HG03442 (cell line): ENCODE measurements around the gene EFNB2.
A peak's percentile ranks its signal among the peaks of the same experiment; 100 is the strongest.

Experiments
- ATAC-seq: cut with Tn5 transposase; IDR thresholded peaks from one replicate; pipeline ENCODE4 v1.9.1; 2021; ENCODE audit warnings: mild to moderate bottlenecking, moderate library complexity; ENCODE audit not compliant: unreplicated experiment

The EFNB2 gene

DNA sequence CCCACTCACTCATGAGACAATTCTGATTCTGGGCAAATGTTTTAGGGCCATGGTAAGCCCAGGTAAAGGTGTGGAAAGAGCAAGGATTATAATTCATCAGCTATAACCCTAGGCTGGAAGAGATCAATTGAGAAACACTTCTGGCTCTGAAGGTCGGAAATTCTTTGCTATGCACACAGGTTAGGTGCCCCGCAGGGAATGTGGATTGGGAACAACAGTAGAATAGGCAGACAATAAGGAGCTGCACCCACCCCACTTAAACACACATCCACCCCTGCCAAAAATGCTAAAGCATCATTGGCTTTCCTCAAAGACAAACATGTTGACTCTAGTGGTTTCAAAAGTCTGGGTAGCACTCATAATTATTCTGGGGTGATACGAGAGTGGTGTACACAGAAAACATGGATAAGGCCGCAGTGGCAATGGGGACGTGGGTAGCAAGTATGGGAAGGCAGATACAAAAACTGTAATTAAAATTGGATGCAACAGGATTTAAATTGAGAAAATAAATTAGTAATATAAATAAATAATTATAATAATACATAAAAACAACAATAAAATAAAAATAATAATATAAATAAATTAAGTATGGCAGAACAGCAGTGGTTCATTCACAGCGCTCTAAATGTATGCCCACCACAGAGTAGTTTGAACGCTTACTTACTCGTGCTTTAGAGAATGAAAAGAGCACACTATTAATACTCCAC is 8.6 kb downstream of the EFNB2 start:
- ATAC-seq = no peak

DNA sequence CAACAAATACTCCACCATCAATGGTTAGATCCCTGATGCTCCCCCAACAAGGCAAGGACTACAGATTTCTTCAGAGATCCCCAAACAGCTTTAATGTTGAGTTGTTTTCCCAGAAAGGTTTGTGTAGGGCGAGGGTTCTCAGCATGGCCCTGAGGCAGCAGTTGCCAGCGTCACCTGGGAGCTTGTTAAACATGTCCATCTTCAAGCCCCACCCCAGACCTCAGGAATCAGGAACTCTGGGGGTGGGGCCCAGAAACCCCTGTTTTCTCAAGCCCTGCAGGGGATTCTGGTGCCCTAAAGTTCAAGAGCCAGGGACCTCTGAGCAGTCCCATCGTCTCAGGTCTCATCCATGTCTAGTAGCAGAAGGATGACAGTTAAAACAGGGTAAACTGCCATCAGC is 9.6 kb downstream of the EFNB2 start:
- no peak for ATAC-seq

DNA sequence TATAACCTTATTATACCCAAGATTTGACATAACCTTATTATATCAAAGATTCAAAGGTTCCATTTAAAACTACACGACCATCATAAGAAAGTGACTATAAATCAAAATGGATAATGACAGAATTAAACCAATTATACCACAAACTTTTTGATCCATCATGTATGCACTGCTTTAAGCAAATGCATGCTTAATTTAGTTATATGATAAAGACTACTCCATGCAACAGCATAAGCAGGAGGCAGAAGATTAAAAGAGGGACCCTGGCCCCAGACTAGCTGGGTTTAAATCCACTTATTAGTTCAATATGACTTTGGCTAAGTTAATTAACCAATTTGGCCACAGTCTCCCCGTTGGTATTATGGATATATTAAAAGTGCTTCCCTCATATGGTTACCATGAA is 11.4 kb downstream of the EFNB2 start:
- ATAC-seq = no peak

DNA sequence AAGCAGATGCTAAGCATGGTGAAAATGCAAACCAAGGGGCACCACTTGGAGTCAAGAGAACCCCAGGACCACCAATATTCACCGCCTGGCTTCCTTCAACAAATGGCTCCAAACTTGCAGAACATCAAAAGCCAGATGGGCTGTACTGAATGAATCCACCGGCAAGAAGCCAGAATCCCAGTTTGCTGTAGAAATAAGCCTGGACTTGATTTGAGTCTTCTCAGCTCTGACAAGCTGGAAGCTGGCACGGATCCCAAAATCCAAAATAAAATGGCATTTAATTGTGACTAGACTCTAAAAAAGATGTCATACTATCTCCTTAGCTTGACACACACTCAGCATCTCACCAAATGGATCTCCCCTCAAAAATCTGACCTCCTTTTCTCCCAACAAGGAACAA is 11.9 kb downstream of the EFNB2 start:
- no peak for ATAC-seq

DNA sequence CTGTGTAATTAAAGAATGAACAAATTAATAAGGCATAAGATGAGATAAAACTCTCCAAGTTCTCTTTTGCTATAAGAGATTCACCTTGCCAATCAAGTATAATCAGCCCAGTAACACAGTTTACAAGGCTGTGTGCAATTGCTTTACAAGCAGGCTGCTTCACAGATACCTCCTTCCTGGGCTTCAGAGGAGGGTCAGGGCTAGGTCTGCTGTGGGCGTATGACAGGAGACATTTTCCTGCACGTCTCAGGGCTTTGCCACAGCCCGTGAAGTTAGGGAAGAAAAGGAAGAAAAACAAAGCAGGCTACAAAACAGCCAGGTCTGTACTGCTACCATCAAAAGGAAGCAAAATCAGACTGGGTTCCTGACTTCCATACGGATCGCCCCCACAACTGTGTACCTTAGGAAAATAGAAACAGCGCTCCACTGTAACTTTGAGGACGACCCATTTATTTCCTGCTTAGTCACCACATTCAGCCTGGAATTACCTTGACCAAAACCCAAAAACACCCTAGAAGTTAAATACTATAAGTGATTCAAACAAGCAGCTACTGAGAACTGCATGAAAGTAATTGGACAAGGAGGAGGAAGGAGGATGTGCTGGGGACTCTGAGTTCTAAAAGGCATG is 12.4 kb downstream of the EFNB2 start:
- no peak for ATAC-seq

DNA sequence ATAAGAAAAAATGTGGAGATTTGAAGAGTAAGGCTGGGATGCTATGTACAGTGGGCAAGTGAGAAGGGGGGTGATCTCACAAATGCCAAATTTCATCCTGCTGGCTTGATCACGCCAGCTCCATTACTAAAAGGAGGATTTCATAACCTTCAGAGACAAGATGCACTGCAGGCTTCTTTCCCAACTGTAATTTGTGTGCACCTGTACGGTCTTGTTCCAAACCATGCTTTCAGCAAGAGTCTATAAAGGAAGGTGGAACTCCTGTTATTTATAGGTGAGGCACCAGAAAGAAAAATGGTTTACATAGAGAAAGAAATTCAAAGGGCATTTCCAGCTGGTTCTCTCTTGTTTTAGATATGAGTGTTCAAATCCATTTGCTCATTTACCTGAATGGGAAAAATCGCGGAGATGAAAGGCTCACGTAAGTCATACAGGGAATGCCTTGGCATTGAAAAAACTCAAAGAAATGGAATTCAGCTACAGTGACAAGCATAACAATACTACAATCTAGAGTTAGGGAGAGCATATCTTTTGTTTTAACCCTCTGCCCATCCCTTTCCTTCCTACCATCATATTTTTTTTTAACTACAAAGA is 13.3 kb downstream of the EFNB2 start:
- ATAC-seq = no peak

DNA sequence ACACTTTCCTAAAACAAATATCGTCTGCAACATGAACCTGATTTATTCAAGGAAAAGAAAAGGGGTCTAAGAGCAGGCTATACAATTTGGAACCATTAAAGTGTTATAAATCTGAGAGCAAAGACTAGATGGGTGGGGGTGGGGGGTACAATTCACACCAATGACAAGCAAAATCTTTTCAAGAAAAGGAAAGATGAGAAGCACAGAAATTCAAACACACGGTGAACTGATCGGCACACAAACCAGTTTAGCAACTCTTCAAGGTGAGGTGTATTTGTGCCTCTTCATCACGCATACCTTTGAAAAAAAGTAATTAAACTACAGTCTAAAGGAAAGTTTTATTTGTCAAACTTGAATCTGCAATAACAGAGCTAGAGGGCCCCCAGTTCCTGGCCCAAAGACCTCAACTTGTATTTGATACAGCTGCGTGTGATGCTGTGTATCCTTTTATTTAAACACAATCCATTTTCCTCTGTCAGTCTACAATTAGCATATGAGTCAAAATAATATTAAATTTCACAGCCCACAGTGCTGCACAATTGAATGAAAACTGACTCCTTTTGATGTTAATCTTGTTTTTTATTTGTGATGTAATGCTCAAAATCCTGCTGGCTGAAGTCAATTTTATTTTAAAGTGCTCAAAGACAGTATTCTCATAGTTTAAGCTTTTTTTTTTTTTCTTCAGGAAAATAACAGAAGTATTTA is 14.2 kb downstream of the EFNB2 start:
- no peak for ATAC-seq

DNA sequence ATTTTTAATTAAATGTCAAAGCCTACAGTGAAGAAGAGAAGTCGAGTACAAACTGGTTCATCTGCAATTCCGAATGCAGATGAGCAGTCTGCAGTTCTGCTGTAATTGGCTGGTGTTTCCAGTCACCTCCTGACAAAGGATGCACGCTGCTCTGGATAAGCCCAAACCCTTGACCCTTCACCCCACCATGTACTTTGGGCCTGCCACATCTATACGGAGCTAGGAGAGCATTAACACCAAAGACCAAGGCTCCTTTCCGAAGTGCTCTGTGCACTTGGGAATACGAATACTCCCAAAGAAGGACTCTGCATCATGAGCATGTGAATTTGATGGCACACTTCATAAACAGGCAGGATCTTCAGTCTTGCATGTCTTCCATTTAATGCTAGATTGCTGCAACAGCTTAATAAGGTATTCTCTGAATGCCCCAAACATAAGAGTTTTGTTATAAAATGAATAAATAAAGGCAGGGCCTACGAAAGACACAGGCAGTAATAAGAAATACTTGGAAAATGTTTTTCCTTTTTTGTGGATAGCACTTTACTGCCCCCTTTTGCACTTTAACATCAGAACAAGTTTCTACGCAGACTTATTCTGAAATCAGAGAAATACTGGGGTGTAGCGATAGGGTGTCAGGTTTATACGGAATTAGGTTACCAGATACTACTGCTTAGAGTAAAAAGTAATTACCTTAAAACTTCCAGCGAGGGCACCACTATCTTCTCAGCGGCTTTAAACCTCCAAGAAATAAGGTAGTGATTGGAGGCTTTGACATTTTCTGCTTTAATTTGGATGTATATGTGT is 15.0 kb downstream of the EFNB2 start:
- ATAC-seq = no peak

DNA sequence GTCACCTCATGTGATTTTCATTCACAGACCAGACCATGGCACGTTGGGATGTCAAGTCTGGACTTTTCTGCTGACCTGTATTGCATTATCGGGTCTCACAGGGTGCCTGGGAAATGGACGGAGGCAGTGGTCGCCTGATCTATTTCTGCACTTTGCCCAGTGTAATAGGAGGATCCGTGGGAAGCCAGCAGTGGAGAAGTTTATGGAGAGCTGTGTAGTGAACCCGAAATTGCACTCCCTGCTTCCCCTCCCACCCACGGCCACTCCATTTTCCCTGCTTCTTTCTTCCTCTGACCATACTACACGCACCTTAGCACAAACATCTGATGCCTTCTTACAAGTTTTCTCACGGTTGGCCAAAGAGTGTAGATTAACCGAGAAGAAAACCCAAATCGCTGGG is 16.9 kb downstream of the EFNB2 start:
- no peak for ATAC-seq

DNA sequence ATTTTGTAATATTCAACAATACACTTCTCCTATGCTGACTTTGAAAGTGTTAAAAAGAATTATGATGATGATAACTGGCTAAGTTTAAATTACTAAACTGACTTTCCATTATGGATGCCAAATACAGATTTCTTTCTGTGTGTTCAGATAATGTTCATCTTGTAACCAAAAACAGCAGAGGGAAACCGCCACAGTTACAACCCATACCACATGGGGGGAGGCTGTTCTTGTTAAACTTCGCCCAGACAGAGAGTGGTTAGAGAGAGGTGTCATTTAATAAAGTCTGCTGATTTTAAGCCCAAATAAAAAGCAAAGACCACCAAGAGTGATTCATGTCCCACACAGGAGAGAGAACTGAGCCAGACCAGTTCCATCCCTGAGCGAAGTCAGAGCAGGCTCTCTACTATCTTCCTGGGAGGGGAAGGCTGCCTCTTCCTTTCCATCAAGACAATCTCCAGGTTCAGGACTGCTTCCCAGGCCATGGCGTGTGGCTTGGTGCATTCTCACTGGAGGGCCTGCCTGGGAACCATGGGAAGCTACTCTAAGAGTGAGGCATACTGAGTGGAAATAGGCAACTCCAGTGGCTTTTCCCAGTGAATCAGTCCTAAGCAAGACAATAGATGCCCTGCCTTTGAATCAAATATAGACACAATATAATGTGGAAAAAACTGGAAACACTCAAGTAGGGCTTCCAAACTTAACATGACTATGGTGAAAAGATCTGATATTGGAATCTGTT is 18.2 kb downstream of the EFNB2 start:
- ATAC-seq = no peak

DNA sequence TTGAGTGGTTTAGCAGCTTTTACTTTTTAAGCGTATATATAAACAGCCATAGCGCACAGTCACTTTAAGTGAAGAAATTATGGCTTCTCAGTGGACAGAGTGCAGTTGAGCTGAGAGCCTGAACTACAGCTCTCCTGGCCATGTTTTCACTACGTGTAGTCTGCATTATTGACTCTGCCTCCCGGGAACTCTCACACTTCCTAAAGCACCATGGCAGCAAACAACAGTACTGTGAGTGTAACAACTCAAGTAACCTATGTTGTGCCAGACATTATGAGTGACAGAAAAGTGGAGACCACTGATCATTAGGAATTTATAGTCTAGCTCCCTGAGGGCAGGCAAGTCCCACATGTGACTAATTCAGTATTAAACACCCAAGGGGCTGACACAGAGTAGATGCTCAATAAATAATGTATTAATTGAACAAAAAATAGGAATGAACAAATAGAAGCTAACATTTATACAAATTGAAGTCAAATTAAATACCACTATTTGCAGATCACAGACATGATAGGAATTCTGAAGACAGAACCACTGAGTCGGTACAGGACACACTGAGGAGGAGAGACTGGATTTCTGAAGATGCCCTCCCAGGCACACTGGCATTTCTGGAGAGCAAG is 19.7 kb downstream of the EFNB2 start:
- no peak for ATAC-seq

DNA sequence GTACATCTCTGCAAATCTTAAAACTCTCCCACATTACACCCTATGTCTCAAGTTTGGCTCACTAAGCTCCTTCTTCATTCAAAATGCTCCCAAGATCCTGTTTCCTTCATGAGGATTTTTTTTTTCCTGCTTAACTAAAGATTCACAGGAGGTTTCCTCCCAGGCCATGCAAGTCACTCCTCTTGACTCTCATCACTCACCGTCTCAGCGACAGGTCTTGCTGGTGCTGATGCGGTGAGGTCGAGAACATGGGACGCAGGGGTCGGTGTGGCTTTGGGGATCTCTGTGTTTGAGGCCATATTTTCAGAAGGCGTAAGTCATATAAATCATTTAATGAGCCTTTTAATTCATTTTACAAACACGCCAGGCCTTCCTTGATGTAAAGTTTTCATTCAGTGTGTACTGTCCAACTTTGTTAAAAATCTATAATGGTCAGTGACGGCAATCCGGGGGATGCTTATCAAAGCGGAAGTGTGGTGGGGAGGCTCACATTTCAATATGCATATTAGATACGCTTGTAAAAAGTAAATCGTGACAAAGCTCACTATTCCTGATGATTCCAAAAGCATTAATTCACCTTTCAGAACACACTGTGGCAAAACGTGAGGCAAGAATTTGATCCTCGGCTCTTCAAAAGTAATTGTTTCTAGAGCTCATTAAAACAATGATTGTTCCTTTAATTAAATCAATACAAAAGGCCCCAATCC is 20.4 kb downstream of the EFNB2 start:
- no peak for ATAC-seq

DNA sequence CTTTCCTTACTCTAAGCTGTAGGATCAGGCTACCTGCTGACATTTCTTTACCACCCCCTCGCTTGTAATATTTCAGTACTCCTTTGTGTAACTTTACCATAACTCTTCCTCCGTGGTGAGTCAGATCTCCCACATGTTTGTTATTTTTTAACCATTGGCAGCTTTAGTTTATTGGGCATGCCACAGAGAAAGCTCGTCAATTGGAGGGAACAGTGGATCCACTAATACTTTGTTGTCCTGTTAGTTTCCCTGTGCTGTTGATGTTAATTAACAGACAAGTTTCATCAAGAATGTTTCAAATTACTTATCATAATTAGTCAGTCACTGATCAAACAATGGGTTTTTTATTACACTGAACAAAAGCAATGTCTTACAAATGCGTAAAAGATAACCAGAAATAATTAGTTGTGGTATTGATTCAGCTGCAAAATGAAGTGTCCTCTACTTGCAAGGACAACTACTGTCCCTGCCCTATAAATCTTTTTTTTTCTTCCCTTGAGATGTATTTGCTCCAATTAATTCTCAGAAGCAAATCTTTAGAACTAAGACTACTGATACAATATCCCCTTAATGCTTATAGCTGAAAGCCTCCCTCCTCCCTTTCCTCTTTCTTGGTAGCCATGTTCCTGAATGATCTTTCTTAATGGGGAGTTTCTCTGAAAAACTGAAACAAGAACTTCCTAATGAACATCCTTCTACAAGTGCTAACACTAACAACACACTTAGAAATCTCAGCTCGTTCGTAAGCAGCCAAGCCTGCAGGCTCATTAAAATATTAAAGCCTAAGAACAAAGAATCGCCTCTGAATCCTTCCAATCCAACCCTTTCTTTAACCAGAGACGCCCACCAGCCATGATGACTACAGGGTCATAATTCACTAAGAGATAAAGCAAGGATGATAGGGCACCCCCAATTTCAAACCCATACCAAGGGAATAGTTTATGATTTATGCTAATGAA is 22.2 kb downstream of the EFNB2 start:
- ATAC-seq = no peak

DNA sequence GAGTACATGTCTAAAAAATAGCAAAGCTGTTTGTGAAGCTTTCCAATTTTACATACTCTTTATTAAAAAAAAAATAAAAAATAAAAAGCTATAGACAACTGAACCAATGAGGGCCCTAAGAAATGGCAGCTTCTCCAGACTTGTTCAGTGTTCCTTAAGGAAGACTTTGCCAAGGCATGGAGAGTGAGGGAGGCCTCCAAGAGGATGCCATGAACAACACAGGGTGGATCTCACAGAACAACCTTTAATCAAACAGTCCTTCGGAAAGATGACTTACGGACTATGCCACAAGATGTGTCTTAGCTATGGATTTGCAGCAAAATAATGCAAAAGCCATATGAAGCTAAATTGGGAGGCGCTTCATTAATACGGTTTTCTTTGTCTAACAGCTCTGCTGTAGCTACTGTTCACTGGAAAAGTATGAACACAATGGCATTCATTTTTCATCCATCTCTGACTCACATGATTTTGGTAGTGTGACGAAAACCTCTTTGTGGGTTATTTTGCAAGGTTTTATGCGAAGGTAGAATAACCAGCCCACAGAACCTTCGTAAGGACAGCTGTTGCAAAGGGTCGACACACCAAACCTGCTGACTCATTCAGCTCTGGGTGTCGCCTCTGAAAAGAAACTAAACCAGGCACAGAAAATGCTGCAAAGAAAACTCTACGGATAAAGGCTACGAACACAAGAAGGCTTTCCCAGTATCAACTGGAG is 27.7 kb downstream of the EFNB2 start:
- peak; percentile 53 for ATAC-seq

DNA sequence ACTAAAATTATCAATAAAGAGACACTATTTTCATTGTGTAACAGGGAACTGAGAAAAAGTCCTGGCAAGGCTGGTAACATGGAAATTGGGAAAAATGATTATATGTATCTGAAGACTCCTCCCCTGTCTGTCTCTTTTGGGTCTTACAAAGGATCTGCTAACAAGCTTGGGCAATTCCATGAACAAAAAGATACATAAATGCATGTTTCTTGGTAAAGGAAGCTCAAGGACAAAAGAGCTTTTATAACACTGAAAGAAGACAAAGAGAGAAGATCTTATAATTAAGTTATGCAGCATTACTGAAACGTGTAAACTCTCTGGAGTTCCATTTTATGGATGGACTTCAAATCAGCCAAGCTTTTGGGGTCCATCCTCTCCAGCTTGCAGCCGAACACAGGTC is 29.2 kb downstream of the EFNB2 start:
- ATAC-seq = no peak

DNA sequence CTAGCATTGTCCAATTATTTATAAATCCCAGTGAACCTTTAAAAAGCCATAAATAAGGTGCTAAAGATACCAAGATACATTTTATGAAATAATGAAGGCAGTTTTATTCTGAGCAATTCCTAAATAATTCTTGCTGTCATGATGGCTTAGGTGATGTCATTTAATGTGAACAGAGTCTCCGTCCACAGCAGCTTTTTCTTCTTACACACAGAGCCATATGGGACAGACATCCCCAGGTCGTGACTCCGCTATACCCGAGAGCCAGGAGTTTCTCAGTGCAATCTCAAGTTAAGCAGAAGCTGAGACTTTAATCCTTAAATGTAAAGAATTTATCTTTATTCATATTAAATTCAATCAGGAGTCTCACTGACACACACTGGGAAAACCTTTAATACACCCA is 29.7 kb downstream of the EFNB2 start:
- no peak for ATAC-seq

DNA sequence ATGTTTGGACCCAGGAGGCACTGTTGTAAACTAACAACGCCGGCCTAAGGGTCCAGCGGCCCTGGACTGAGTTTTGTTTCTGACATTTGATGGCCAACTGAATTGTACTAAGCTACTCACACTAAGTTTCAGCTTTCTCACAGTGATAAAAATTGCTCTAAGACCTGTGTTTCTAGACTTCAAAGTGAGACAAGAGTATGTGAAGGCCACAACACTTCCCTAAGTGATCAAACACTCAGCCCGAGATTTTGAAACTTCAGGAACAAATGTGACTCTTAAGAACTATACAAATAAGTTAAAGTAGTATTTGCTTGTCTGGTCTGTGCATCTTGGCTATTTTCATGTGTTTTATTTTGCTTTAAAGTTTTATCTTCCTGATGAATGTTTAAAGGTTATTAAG is 30.2 kb downstream of the EFNB2 start:
- no peak for ATAC-seq
